Superior temporal gyrus (tissue), 1 donor: ENCODE measurements around the gene AUTS2.
A peak's percentile ranks its signal among the peaks of the same experiment; 100 is the strongest.

Experiments
- DNase-seq: peaks from one replicate; pipeline ENCODE4 v3.0.0-alpha.2; 2016; ENCODE audit errors: extremely low spot score

AUTS2 gene

GRCh38 chr7:69598081-69598486, at the start of gene AUTS2:
Gene AUTS2 (plus strand): TSS chr7:69598475. CDS start chr7:69599654, 1,179 bp downstream.
- peak; percentile 89 for DNase-seq

GRCh38 chr7:69550991-69551390, 47.3 kb upstream of the AUTS2 start:
- DNase-seq: no peak

DNA sequence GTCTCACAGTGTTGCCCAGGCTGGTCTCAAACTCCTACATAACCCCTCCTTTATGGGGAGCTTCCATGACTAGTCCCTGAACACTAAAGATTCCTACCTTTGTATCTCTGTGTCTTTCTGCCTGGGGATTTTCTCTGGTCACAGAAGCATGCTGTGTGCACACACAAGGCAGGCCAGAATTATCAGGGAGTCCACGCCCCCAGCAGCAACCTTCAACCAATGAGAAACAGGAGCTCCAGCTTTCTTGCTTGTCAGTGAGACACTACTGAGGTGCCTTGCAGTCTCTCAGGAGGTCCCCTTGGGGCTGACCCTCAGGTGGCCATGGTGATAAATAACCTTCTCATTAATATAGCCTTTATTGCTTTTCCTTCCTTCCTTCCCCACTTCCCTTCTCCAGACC, 45.1 kb upstream of the AUTS2 start:
- DNase-seq: no peak

- no peak for DNase-seq
Observed at GRCh38 chr7:69561266-69561960, 36.9 kb upstream of the AUTS2 start.

GRCh38 chr7:69564454-69565417, 33.5 kb upstream of the AUTS2 start:
- peak; percentile 95 for DNase-seq

GRCh38 chr7:69567800-69568199, 30.5 kb upstream of the AUTS2 start:
- no peak for DNase-seq

GRCh38 chr7:69568266-69568665, 30.0 kb upstream of the AUTS2 start:
- DNase-seq: no peak

- no peak for DNase-seq
Observed at GRCh38 chr7:69575651-69576050, 22.6 kb upstream of the AUTS2 start.

GRCh38 chr7:69577221-69577620, 21.1 kb upstream of the AUTS2 start:
- DNase-seq: peak; percentile 64

GRCh38 chr7:69585169-69585568, 13.1 kb upstream of the AUTS2 start:
- no peak for DNase-seq

GRCh38 chr7:69586321-69586720, 12.0 kb upstream of the AUTS2 start:
- DNase-seq: no peak

- DNase-seq: peak; percentile 98
Observed at GRCh38 chr7:69588773-69589172, 9.5 kb upstream of the AUTS2 start.

GRCh38 chr7:69591805-69592204, 6.5 kb upstream of the AUTS2 start:
- DNase-seq: no peak

DNA sequence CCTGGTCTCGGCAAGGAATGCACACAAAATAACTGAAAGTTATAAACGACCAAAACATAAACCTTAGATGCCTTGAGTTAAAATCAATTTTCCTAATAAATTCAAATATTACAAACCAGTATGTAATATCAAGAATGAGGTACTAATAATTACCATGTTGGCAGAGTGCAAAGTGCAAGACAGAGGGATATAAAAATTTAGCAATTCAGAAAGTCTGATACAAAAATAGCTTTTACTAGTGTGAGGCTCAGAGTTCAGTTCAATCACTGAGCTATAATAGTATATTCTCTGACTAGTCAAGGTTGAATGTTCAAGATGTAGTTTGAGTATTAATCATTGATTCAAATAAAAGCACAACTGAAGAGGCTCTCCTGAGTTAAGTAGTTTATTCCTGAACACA, 4.8 kb upstream of the AUTS2 start:
- DNase-seq: peak; percentile 35

DNA sequence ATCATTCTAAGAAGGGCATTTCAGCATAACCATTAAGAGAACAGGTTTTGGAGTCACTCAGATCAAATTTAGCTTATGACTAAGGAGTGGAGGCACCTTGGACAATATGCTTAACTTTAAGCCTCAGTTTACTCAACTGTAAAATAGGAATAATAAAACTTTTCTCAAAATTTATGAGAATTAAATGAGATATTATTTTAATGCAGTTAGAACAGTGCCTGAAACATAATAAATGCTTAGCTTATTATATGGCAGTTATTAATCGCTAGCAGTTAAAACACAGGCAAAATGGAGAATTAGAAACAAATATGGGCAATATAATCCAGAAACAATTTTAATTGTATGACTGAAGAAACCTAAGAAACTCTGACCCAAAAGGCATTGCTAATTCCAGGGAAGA, 2.9 kb upstream of the AUTS2 start:
- peak; percentile 9 for DNase-seq

- peak; percentile 57 for DNase-seq
Observed at GRCh38 chr7:69596056-69596455, 2.2 kb upstream of the AUTS2 start.

- peak; percentile 65 for DNase-seq
Observed at GRCh38 chr7:69596723-69597277, 1.5 kb upstream of the AUTS2 start.

DNA sequence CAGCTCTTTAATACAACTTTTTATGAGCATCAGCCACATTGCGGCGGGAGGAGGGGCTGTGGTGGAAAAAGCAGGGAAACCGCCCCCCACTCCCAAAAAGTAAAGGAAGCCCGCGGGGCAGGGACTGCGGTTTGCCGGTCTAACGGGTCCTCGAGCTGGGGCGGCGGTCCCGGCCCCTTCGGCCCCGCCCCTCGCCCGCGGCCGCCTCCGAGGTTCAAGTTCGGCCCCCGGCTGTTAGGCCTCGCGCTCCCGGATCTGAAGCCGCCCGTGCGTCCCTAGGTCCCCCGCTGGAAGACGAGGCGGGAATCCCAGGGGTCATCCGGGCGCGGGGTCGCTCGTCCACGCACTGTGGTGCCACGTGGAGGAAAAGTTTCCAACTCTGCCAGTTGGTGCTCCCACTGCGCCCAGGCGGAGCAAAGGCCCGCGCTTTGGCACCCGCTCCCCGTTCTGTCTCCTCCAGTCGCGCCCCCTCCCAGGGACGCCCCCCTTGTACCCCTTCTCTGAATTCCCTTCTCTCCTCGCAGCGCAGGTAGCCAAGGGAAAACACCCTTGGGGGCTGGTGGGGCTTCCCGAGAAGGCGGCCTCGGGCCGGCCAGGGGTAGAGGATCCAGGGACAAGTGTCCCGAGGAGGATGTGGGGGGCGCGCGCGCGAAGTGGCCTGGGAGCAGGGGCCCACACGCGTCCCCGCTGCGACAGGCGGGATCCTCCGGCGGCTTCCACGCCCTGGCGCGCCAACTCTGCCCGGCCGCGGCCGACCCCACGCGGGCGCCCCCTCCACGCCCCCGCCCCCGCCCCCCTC, 798 bp upstream of the AUTS2 start:
- DNase-seq: peak; percentile 44

- peak; percentile 46 for DNase-seq
Observed at GRCh38 chr7:69598487-69599285, 411 bp downstream of the AUTS2 start.

GRCh38 chr7:69599286-69599954, 1.1 kb downstream of the AUTS2 start:
- no peak for DNase-seq
